Measurements from ENCODE around the gene HIRIP3. TPM values are rescaled to one million over a fixed set of nuclear protein-coding genes. Genes with fewer than 3 reads are reported as not detected.
A peak's percentile ranks its signal among the peaks of the same experiment; 100 is the strongest.
"Not testable (repeated sequence)": the region's sequence is repeated elsewhere in the genome, so short reads cannot be mapped to it uniquely, and the experiment has no call there.

Gene HIRIP3
- total RNA-seq, 1 experiment from 2014 or later: 18.9 TPM

DNA sequence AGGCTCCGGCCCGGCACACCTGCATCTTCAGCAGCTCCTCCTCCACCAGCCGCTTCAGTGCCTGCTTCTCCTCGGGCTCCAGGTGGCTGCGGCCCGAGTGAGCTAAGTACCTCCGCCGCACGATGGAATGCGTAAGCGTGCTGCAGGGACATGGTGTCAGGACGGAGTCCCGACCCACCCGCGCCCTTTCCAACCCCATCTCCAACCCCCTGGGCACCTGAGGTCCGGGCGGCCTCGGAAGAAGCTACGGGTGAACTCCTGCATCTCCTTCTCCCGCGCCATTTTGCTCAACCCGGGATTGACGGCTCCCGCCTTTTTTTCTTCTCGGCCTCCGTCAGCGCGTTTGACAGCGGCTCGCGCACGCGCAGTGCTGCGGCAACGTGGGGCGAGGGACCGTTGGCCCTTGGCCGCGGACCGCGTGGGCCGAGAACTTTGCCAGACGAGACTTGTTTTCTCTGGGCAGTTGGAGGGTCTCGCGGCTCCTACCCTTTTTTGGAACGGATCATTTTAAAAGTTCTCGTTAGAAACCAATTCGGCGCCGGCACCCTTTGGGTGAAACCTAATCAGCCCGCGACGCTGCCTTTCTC is at the start of gene HIRIP3 (continued):
- TF ChIP-seq, protein P1, sequence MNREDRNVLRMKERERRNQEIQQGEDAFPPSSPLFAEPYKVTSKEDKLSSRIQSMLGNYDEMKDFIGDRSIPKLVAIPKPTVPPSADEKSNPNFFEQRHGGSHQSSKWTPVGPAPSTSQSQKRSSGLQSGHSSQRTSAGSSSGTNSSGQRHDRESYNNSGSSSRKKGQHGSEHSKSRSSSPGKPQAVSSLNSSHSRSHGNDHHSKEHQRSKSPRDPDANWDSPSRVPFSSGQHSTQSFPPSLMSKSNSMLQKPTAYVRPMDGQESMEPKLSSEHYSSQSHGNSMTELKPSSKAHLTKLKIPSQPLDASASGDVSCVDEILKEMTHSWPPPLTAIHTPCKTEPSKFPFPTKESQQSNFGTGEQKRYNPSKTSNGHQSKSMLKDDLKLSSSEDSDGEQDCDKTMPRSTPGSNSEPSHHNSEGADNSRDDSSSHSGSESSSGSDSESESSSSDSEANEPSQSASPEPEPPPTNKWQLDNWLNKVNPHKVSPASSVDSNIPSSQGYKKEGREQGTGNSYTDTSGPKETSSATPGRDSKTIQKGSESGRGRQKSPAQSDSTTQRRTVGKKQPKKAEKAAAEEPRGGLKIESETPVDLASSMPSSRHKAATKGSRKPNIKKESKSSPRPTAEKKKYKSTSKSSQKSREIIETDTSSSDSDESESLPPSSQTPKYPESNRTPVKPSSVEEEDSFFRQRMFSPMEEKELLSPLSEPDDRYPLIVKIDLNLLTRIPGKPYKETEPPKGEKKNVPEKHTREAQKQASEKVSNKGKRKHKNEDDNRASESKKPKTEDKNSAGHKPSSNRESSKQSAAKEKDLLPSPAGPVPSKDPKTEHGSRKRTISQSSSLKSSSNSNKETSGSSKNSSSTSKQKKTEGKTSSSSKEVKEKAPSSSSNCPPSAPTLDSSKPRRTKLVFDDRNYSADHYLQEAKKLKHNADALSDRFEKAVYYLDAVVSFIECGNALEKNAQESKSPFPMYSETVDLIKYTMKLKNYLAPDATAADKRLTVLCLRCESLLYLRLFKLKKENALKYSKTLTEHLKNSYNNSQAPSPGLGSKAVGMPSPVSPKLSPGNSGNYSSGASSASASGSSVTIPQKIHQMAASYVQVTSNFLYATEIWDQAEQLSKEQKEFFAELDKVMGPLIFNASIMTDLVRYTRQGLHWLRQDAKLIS (CRISPR knock-in tag; IDR thresholded peaks at IDR 0.05; ENCODE audit: borderline replicate concordance): 0 out of 2 replicates have a peak, but pooled peaks have one; percentile 71
- TF ChIP-seq, protein P2, sequence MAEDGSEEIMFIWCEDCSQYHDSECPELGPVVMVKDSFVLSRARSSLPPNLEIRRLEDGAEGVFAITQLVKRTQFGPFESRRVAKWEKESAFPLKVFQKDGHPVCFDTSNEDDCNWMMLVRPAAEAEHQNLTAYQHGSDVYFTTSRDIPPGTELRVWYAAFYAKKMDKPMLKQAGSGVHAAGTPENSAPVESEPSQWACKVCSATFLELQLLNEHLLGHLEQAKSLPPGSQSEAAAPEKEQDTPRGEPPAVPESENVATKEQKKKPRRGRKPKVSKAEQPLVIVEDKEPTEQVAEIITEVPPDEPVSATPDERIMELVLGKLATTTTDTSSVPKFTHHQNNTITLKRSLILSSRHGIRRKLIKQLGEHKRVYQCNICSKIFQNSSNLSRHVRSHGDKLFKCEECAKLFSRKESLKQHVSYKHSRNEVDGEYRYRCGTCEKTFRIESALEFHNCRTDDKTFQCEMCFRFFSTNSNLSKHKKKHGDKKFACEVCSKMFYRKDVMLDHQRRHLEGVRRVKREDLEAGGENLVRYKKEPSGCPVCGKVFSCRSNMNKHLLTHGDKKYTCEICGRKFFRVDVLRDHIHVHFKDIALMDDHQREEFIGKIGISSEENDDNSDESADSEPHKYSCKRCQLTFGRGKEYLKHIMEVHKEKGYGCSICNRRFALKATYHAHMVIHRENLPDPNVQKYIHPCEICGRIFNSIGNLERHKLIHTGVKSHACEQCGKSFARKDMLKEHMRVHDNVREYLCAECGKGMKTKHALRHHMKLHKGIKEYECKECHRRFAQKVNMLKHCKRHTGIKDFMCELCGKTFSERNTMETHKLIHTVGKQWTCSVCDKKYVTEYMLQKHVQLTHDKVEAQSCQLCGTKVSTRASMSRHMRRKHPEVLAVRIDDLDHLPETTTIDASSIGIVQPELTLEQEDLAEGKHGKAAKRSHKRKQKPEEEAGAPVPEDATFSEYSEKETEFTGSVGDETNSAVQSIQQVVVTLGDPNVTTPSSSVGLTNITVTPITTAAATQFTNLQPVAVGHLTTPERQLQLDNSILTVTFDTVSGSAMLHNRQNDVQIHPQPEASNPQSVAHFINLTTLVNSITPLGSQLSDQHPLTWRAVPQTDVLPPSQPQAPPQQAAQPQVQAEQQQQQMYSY (CRISPR knock-in tag; IDR thresholded peaks at IDR 0.05): no peak
- TF ChIP-seq CREM (CRISPR knock-in tag; IDR thresholded peaks at IDR 0.05) (no peak), GRHL2 (CRISPR knock-in tag; IDR thresholded peaks at IDR 0.05; ENCODE audit: insufficient replicate concordance, severe bottlenecking) (no peak), ZNF416 (CRISPR knock-in tag; IDR thresholded peaks at IDR 0.05) (no peak)
- TF ChIP-seq, protein P3, sequence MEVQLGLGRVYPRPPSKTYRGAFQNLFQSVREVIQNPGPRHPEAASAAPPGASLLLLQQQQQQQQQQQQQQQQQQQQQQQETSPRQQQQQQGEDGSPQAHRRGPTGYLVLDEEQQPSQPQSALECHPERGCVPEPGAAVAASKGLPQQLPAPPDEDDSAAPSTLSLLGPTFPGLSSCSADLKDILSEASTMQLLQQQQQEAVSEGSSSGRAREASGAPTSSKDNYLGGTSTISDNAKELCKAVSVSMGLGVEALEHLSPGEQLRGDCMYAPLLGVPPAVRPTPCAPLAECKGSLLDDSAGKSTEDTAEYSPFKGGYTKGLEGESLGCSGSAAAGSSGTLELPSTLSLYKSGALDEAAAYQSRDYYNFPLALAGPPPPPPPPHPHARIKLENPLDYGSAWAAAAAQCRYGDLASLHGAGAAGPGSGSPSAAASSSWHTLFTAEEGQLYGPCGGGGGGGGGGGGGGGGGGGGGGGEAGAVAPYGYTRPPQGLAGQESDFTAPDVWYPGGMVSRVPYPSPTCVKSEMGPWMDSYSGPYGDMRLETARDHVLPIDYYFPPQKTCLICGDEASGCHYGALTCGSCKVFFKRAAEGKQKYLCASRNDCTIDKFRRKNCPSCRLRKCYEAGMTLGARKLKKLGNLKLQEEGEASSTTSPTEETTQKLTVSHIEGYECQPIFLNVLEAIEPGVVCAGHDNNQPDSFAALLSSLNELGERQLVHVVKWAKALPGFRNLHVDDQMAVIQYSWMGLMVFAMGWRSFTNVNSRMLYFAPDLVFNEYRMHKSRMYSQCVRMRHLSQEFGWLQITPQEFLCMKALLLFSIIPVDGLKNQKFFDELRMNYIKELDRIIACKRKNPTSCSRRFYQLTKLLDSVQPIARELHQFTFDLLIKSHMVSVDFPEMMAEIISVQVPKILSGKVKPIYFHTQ (CRISPR knock-in tag; IDR thresholded peaks at IDR 0.05): no peak
- TF ChIP-seq, protein P4, sequence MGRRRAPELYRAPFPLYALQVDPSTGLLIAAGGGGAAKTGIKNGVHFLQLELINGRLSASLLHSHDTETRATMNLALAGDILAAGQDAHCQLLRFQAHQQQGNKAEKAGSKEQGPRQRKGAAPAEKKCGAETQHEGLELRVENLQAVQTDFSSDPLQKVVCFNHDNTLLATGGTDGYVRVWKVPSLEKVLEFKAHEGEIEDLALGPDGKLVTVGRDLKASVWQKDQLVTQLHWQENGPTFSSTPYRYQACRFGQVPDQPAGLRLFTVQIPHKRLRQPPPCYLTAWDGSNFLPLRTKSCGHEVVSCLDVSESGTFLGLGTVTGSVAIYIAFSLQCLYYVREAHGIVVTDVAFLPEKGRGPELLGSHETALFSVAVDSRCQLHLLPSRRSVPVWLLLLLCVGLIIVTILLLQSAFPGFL (CRISPR knock-in tag; IDR thresholded peaks at IDR 0.05; ENCODE audit: borderline replicate concordance): no peak; the same call in 1 of the 2 replicates
- TF ChIP-seq, protein P5, sequence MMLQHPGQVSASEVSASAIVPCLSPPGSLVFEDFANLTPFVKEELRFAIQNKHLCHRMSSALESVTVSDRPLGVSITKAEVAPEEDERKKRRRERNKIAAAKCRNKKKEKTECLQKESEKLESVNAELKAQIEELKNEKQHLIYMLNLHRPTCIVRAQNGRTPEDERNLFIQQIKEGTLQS (CRISPR knock-in tag; conservative IDR thresholded peaks at IDR 0.05): no peak
- TF ChIP-seq, protein P6, sequence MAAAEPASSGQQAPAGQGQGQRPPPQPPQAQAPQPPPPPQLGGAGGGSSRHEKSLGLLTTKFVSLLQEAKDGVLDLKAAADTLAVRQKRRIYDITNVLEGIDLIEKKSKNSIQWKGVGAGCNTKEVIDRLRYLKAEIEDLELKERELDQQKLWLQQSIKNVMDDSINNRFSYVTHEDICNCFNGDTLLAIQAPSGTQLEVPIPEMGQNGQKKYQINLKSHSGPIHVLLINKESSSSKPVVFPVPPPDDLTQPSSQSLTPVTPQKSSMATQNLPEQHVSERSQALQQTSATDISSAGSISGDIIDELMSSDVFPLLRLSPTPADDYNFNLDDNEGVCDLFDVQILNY (CRISPR knock-in tag; IDR thresholded peaks at IDR 0.05): peak; percentile 72

DNA sequence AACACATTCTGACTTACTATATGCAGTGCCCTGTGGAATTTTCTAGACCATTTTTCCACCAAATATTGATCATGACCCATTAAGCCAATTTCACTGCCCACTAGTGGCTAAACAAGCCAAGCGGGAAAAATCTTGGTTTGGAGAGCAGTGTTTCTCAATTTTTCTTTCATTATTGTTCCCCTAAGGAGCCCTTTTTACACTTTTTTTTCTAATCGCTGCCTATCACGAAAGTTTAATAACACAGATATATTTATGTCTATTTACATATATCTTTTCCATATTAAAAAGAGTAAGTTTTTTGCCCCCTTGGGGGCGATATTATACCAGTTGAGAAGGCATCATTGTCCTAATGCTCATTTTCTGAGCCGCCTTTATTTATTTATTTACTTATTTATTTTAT is 46.4 kb upstream of the HIRIP3 start:
- ChIA-PET CTCF (interaction anchor here (0.7 to 4.6 kb wide), 6 partner anchors 10 to 341 kb away, joined by 3 to 31 read pairs (median 4); partner anchors contain the start of genes TBX6 and TLCD3B), POLR2A (interaction anchor here (0.6 to 0.7 kb wide), 2 partner anchors 18 to 1205 kb away, joined by 3 read pairs; no protein-coding TSS in a partner anchor)
- Mint-ChIP-seq H3K27me3 (ENCODE audit: low read depth) (peaks cover 32% of the 10 kb centered on the region), H3K4me3 (no peak overlapping the region), H3K27ac (no peak overlapping the region), H3K9me3 (no peaks in the 10 kb centered on the region), H3K4me1 (no peaks in the 10 kb centered on the region), H3K36me3 (no peaks in the 10 kb centered on the region)
- no peak for ATAC-seq
- no peak for TF ChIP-seq ZNF423 (CRISPR knock-in tag; IDR thresholded peaks at IDR 0.05)
- no peak for DNase-seq (ENCODE audit: low spot score)

DNA sequence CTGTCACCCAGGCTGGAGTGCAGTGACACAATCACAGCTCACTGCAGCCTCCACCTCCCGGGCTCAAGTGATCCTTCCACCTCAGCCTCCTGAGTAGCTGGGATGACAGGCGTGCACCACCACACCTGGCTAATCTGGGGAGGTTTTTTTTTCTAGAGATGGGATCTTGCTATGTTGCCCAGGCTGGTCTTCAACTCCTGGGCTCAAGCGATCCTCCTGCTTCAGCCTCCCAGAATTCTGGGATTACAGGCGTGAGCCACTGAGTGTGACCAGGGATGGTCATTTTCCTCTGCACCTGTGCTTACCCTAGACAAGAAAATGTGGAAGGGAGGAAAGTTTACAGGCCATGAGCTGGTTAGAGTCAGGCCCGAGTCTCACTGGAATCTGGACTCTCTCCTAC is 45.3 kb upstream of the HIRIP3 start:
- POLR2A ChIA-PET; H3K27ac Mint-ChIP-seq; H3K36me3 Mint-ChIP-seq; H3K9me3 Mint-ChIP-seq; H3K4me1 Mint-ChIP-seq; H3K4me3 Mint-ChIP-seq; DNase-seq (ENCODE audit: low spot score); ATAC-seq: not testable (repeated sequence)
- CTCF ChIA-PET: interaction anchor here (0.6 to 4.6 kb wide), 6 partner anchors 9 to 909 kb away, joined by 3 to 31 read pairs (median 4); partner anchors contain the start of genes TBX6 and TLCD3B
- H3K27me3 Mint-ChIP-seq (ENCODE audit: low read depth): peaks cover 38% of the 10 kb centered on the region

Data from WTC11 (cell line).